GOT3 (cell line): ENCODE measurements around the gene PRKCH.

Source experiments
- DNase-seq: peaks from one replicate; lab custom pipeline; 2025; ENCODE audit warnings: mixed read lengths; lab: John Stamatoyannopoulos, UW

The PRKCH gene

GRCh38 chr14:61365667-61366212 lies 44.4 kb downstream of the PRKCH start:
- DNase-seq, result no peak

GRCh38 chr14:61368114-61368710 lies 46.8 kb downstream of the PRKCH start:
- DNase-seq, result no peak

GRCh38 chr14:61368781-61369453 lies 47.5 kb downstream of the PRKCH start:
- no peak for DNase-seq

GRCh38 chr14:61369454-61369810 lies 48.1 kb downstream of the PRKCH start:
- no peak for DNase-seq

- DNase-seq, result no peak
These were observed 51.0 kb downstream of the PRKCH start for GRCh38 chr14:61372379-61372778.

- no peak for DNase-seq
These were observed 51.6 kb downstream of the PRKCH start for GRCh38 chr14:61372842-61373555.

- DNase-seq, result no peak
These were observed 52.9 kb downstream of the PRKCH start for GRCh38 chr14:61374284-61374683.

- no peak for DNase-seq
These were observed 53.8 kb downstream of the PRKCH start for GRCh38 chr14:61375218-61375617.

GRCh38 chr14:61376314-61376713 lies 54.9 kb downstream of the PRKCH start:
- no peak for DNase-seq

- no peak for DNase-seq
These were observed 56.4 kb downstream of the PRKCH start for GRCh38 chr14:61377749-61378148.

- DNase-seq, result no peak
These were observed 58.3 kb downstream of the PRKCH start for GRCh38 chr14:61379639-61380184.

- DNase-seq, result no peak
These were observed 59.6 kb downstream of the PRKCH start for GRCh38 chr14:61380984-61381383.

- no peak for DNase-seq
These were observed 60.2 kb downstream of the PRKCH start for GRCh38 chr14:61381553-61381952.

GRCh38 chr14:61382842-61383241 lies 61.5 kb downstream of the PRKCH start:
- DNase-seq, result no peak

- no peak for DNase-seq
These were observed 63.8 kb downstream of the PRKCH start for GRCh38 chr14:61385002-61385685.

GRCh38 chr14:61386173-61386772 lies 64.9 kb downstream of the PRKCH start:
- DNase-seq, result no peak

- DNase-seq, result no peak
These were observed 65.7 kb downstream of the PRKCH start for GRCh38 chr14:61387076-61387475.

- no peak for DNase-seq
These were observed 67.0 kb downstream of the PRKCH start for GRCh38 chr14:61388173-61388975.

GRCh38 chr14:61388976-61389576 lies 67.7 kb downstream of the PRKCH start:
- DNase-seq, result no peak

- DNase-seq, result no peak
These were observed 69.7 kb downstream of the PRKCH start for GRCh38 chr14:61391119-61391518.
